Epithelial cell of proximal tubule (primary cell): Measurements from ENCODE around the gene RNFT2. TPM values are rescaled to one million over a fixed set of nuclear protein-coding genes. Genes with fewer than 3 reads are reported as not detected.

Experiments
- DNase-seq: peaks from one replicate; pipeline ENCODE4 v3.0.0-alpha.2; 2011; ENCODE audit warnings: low read depth
- H3K4me3 ChIP-seq: 2 replicates; pipeline ENCODE4 v1.5.1; 2011; ENCODE audit warnings: low read depth, mild to moderate bottlenecking, low read length
- CTCF ChIP-seq: conservative IDR thresholded peaks from 2 replicates; pipeline ENCODE4 v1.5.1; 2012; ENCODE audit warnings: low read depth, mild to moderate bottlenecking, low read length
- total RNA-seq: library from RNA; depleted of rRNA; stranded (reverse); fragments of >200 nt; gene quantifications from 2 replicates; pipeline ENCODE4 v1.2.3, GENCODE V29; 2015

Gene RNFT2
- total RNA-seq, 1 donor from 2014 or later = 4.3 TPM

DNA sequence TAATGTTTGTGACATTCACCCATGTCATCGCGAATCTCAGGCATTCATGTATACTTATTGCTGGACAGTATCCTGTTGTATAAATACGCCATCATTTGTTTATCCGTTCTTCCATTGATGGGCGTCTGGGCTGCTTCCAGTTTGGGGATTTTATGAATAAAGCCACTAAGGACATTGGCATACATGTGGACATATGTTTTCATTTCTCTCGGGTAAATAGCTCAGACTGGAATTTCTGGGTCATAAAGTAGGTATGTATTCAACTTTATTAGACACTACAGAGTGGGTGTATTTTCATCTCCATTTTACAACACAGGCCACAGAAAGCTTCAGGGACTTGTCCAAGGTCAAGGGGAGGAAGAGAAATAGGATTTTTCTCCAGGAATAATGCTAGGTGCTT lies 94.2 kb downstream of the RNFT2 start:
- DNase-seq = no peak
- no peak overlapping the region for H3K4me3 ChIP-seq
- no peak for TF ChIP-seq CTCF

- no peak for TF ChIP-seq CTCF
- H3K4me3 ChIP-seq = no peak overlapping the region
- no peak for DNase-seq
Observed at GRCh38 chr12:116833474-116833873, 95.4 kb downstream of the RNFT2 start.

- no peak for TF ChIP-seq CTCF
- DNase-seq = no peak
- H3K4me3 ChIP-seq = no peak overlapping the region
Observed at GRCh38 chr12:116835484-116835883, 97.4 kb downstream of the RNFT2 start.

- no peak overlapping the region for H3K4me3 ChIP-seq
- DNase-seq = no peak
- no peak for TF ChIP-seq CTCF
Observed at GRCh38 chr12:116837097-116837496, 99.0 kb downstream of the RNFT2 start.

DNA sequence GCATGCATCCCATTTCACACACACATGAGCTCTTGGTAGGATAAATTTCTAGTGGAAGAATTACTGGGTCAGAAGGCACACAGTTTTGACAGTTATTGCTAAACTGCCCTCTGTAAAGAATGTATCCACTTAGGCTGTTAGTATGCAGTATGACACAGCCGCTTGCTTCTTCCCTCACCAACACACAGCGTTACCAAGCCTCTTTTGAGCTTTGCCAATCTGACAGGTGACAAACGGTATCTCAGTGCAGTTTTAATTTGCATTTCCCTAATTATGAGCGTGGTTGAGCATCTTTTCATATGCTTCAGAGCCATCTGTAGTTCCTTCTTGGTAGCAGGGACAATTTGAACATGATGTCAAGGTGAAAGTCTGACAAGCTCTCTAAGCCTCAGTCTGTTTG lies 100.2 kb downstream of the RNFT2 start:
- DNase-seq = no peak
- no peak overlapping the region for H3K4me3 ChIP-seq
- no peak for TF ChIP-seq CTCF

DNA sequence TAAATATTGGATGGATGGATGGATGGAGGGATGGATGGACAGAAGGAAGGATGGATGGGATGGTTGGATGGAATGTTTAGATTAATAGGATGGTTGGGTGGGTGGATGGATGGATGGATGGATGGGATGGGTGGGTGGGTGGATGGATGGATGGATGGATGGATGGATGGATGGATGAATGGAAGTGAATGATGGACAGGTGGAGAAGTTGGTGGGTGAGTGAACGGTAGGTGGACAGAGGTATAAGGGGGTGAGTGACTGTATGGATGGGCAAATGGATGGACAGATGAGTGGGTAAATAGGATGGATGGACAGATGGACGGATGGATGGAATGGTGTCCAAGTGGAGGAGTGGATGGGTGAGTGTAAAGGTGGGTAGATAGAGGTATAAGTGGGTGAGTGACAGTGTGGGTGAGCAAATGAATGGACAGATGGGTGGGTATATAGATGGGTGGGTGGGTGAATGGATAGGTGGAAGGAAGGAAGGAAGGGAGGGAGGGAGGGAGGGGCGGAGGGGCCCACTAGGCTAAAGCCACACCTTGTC lies 101.2 kb downstream of the RNFT2 start:
- no peak for DNase-seq
- no peak for TF ChIP-seq CTCF

DNA sequence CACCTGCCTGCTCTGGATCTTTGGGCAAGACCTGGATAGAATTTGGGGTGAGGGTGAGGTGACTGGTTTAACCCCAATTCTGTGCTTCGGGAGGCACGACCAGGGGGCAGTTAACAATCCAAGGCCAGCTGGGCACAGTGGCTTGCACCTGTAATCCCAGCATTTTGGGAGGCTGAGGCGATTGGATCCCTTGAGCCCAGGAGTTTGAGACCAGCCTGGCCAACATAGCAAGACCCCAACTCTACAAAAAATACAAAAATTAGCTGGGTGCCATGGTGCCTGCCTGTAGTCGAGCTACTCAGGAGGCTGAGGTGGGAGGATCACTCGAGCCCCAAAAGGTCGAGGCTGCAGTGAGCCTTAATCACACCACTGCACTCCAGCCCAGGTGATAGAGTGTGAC lies 105.0 kb downstream of the RNFT2 start:
- H3K4me3 ChIP-seq = no peak overlapping the region
- no peak for DNase-seq
- no peak for TF ChIP-seq CTCF

More for the DNA sequence above, 101.2 kb downstream of the RNFT2 start:
- no peak overlapping the region for H3K4me3 ChIP-seq
